Fibroblast of upper back skin (primary cell): ENCODE data around the gene PTCHD1.

Source experiments
- DNase-seq: peaks from one replicate; pipeline ENCODE4 v3.0.0-alpha.2; 2013

The PTCHD1 gene

DNA sequence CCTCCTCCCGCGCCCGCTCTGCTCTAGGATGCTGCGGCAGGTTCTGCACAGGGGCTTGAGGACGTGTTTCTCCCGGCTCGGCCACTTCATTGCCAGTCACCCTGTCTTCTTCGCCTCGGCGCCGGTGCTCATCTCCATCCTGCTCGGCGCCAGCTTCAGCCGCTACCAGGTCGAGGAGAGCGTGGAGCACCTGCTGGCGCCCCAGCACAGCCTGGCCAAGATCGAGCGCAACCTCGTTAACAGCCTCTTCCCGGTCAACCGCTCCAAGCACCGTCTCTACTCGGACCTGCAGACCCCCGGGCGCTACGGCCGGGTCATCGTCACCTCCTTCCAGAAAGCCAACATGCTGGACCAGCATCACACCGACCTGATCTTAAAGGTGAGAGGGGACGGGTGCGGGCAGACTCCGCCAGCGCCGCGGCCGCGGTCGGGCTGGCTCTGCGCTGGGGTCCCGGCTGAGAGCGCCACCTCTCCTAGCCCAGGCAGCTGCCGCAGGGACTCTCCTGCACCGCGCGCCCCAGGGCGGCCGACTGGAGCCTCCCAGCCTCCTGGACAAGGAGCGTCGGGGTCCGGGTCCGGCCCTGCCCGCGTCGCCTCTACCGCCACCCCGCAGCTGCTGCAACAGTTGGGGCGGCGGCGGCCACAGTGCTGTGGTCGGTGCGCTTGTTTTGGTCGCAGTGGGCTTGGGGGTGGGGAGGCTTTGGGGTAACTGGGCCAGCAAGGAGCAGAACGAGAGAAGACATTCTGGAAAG lies at the start of gene PTCHD1:
Gene PTCHD1, plus strand, starts transcription at position 2 of the 752 bp plus-strand sequence. Its CDS starts 27 bp downstream, at position 29.
- no peak for DNase-seq

DNA sequence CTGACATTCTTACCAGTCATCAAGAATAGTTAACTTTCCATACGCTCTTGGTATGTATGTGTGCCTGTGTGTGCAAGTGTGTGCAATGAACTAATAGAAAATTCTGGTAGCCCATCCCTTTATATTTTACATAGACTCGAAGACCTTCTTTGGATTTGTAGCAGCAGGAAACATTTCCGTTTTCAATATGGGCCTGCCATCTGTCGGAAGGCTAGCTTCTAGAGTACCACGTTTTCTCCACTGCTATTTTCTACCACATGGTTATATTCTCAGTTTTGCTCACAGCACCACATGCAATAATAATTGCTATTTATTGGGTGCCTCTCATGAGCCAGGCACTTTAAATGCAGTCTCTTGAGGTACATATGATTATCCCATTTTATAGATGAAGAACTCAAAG lies 47.9 kb upstream of the PTCHD1 start:
- DNase-seq = no peak

DNA sequence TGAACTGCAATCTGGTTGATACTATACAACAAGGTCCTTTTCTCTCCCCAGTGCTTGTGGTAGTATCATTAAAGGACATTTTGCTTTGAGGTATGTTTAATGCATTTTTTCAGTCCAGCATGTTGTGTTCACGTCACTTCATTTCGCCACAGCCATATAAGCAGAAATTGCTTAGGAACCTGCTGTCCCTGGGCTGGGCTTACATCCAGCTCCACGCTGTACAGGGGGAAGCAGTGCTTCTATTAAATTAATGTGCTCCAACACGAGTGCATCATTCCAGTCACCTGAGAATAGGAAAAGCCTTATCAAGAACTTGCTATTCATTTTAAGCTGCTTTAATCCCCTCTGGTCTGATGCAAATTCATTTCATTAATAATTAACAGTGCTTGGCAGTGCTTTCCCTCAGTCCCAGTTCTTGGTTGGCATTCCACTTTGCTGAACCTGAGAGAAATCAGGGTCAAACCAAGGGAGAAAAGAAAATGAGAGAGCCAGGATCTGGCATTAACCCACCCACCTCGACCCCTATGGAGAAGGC lies 47.4 kb upstream of the PTCHD1 start:
- DNase-seq = no peak

DNA sequence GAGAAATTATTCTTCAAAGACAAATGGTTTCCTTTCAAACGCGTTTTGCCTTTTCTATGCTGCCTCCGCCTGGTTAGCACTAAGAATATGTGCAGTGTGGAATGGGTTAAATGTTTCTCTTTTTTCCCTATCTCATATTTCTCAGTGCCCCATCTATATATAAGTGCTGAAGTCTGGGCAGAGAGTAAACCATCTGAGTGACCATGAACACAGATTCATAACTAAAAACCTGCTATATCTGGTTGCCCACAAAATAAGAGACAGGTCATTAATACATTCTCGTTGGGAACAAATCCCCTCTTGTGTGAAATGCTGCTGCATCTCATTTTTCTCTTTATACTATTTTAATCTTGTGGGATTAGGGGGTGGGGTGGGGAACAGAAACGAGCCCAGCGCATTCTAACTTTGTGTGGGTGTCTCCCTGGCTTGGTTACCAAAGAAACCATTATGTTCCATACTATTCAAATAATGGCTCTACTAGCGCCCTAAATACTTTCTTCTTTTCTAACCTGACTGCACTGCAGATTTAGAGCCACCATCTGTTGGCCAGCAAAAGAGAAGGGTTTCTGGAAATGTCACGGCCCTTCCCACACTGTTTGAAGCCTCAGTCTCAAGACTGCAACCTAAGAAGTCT lies 42.2 kb upstream of the PTCHD1 start:
- DNase-seq = no peak

DNA sequence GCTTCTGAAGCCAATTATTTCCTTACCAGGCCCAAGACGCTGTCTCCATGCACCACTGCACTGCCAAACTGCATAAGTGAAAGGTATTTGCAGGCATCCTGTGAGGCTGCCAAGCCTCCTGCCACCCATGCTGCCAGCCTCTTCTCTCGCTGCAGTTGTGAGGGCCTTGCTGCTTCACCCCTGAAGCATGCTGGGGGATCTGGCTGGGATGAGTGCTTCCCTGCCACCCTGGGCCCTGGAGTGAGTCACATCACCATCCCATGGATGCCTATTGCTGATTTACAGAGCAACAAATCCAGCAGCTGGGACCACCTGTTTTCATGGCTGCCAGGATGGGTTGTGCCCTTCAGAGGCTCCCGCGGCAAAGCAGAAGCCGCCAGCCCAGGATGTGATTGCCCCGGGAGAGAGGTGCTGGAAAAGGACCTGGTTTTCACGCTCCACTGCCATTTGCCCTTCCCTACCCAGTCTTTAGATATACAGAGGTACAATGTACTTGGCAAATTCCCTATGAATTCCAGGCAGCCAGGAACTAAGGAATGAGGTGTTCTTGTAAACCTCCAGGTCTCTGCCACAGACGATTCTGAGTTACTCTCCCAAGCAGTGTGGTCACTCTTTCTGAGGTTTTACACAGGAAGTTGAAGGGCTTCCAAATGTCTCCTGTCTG lies 41.5 kb upstream of the PTCHD1 start:
- no peak for DNase-seq

DNA sequence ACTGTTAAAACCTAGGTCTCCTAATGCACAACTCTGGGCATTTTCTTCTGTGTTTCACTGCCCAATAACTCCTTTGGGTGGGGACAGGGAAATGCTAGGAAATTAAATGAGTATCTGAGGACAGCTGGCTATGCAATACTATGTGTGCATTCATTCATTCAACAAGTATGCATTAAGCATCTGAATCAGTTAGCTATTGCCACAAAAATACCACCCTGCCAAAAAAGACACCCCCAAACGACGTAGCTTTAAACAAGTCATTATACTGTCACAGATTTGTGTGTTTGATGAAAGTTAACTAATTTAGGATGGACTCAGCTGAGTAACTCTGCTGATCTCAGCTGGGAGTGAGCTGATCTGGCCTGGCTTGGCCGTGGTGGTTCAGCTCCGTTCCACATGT lies 29.8 kb upstream of the PTCHD1 start:
- DNase-seq = no peak

DNA sequence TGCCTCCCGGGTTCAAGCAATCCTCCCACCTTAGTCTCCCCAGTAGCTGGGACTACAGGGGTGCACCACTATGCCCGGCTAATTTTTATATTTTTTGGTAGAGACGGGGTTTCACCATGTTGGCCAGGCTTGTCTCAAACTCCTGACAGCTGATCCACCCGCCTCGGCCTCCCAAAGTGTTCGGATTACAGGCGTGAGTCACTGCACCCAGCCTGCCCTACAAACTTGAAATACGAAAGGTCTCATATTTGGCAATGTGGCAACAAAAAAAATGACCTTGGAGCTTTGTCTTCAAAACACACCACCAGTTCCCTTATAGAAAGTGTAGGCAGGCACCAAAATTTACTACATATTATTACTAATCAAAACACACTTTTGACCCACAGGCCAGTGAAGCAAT lies 22.9 kb upstream of the PTCHD1 start:
- DNase-seq = no peak

DNA sequence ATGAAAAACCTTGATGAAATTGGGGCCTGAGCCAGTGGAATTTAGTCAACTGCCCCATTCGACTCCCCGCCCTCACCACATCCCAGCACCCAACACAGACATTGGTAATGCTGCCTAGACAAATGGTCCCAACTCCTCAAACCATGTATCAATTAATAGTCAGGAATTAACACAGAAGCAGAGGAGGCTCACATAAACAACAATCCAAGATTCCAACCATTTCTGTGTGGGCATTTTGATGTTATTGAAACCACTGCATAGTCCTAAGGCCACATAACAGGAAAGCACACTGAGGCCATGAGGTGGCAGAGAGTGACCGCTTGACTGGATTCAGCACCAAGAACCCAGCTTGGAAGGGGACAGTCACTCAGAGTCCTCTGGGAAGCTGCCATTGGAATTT lies 22.5 kb upstream of the PTCHD1 start:
- DNase-seq = no peak

DNA sequence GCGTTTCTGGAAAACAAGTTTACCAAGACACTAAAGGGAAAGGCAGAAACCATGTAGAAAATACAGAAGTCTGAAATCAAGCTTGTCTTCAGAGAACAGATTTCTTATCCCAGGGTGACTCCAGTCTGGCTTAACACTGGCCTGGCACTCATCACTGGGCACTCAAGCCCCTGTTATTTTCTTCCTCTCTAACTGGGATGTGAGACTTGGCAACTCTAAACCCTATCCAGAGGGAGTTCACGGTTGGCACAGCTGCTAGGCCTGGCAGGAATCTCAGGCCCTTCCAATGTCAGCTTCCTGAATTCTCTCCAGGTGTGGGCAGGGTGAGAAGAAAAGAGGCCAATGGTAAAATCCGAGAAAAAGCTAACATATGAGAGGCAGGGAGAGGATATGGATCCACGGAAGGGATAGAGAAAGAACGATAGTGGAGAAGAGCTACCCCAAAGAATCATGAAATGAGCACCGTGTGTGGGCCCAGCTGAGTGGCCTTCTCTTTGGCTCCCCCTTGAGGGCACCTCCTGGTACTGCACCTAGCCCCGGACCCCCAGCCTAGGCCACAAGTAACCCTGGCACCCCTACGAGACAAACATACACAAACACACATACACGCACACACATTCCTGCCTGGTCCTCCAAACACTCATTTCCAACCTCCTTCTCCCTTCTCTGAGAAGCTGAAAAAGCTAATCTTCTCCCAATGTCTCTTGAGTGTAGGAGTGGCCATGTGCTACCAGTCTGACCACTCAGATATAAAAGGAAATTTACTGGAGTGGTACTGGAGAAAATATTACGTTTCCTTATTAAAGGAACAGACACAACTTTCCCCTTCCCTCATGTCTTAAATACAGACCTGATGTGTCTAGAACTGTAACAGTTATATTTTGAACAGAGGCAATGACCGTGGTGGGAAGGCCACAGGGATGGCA lies 16.6 kb upstream of the PTCHD1 start:
- DNase-seq = no peak

DNA sequence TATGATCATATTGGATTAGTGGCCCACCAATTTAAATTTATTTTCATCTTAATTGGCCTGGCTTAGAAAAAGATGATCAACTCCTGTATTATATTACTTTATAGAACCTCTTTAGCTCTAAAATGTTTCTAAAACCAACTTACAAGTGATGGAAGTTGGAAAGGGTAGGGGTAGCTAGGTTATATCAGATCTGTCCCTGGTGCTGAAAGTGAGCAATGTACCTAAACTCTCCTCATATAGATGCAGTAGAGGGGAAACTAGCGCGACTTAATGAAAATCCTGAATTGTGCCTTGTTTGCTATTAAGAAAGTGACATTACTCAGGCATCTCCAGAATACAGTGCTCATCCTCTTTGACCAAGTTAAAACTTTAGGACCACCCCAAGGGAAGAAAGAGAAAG lies 7.5 kb upstream of the PTCHD1 start:
- DNase-seq = no peak

DNA sequence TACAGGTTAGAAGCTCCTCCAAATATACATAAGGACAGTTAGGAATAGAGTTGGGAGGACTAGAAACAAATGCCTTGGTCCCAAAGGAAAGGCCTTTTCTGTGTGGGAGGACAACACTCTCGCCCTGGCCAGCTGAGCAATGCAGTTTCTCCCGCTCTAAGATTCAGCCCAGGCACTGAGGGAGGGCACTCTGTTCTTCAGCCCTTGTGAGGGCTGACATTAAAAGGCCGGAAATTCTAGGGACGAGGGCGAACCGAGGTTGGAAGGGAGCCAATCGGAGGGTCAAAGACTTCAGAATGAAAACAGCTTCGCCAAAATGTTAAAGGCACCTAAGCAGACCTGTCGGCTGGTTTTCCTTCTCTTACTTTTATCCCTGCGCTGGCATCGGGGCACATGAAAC lies 2.9 kb upstream of the PTCHD1 start:
- no peak for DNase-seq

DNA sequence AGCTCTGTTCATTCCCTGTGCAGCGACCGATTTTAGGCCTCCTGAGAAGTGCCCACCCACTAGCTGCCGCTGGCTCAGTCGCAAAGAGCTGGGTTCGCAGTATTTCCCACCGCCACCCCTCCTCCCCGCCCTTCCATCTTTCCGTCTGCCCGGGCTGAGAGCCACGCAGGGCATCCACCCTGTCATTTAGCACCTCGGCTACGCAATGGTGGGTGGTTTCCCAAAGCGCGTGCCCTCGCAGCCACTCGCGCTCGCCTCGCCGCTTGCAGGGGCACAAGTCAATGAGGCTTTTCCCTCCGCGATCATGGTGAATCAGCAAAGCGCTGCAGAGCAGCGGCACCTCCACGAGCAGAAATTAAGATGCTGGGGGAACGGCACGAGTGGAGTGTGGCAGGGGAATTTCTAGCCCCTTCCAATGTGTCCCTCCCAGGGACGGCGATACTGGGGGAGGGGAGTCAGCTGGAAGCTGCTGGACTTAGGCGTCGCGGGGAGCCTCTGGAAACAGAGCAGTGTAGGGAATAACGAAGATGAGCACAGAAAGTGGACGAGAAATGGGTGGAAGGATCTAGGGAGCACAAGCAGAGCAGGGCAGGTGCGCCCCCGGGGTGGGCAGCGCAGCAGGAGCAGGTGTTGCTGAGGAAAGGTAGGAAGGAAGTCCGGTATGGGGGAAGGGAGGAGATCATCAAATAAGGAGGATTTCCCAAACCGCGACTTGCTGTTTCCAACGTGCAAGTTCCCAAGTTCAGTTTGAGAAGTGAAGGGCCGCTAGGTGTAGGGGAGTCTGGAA lies 2.4 kb upstream of the PTCHD1 start:
- DNase-seq = no peak

DNA sequence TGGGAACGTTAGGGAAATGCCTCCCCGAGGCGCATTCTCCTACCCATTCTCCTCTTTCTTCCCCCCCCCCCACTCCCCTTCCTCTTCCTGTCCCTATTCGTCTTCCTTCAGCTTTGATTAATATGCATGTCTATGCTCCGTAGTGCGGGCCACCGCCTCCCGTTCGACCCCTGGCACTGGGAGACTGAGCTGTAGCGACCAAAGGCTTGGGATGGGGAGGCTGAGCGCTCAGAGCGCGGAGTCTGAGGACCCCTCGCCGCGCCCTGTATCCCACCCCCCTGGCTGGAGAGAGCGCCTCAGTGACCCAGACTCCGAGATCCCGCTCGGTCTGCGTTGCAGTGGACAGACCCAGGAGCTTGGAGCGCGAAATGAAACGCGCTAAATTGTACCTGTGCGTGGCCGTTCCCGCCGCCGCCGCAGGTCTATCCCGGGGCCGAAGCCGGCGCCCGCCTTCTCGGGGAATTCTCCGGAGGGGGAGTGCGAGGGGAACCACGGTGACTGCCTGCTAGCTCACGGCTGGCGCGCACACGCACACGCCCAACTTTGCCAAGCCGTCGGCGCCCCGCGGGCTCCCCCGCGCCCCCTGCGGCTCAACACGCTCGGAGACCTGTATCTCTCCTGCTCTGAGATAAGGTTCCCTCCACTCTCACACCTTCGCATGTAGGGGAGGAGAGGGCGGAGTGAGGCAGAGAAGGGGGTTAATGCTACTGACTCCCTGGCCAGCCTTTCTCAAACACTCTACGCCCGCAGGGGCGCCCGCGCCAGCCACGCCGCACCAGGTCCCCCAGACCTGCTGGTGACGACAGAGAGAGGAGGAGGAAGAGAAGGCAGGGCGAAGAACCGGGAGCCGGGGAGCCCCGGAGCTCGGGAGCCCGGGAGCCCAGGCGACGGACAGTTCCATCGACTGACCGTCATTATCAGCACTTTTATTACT lies 1.5 kb upstream of the PTCHD1 start:
- DNase-seq = no peak

DNA sequence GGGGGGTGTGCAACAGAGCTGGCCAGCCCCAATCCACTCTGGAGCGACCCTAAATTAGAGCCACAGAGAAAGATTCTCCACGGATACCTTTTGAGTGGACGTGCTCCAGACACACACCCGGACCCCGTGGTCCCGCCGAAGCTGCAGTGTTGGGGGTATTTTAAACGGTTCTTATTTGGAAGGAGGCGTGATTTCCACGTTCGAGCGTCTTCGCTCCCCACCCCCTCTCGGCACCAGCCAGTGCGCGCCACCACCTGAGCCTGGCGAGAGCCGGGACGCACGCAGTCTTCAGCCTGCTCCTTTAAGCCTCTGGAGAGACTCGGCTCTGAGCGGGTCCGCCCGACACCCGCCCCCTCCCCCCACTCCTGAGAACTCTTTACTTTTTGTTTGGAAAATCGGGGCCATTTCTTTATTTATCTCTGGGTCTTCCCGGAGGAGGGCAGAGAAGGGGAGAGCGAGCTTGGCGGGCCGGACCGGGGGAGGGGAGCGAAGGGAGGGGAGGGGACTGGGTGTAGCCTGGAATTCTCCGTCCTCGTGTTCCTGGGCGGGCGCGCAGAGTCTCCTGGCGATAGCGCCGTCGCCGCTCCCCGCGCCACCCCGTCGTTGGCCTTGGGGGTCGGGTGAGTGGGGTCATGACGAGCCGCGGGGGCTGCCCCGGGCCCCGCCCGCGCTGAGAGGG lies 668 bp upstream of the PTCHD1 start:
- DNase-seq = no peak

DNA sequence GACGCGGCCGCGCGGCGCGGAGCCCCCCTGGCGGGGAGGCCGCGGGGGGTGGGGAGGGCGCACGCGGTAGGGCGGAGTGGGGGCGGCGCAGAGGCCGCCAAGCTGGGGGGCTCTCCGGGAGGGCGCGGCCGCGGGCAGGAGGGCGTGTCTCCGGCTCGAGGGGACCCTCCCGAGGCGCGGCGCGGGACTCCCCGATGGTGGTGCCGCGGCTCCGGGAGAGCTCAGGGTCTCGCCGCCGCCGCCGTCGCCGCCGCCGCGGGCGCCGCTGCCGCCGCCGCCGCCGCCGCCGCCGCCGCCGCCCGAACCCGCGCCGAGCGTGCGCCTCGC lies 165 bp upstream of the PTCHD1 start:
- no peak for DNase-seq

DNA sequence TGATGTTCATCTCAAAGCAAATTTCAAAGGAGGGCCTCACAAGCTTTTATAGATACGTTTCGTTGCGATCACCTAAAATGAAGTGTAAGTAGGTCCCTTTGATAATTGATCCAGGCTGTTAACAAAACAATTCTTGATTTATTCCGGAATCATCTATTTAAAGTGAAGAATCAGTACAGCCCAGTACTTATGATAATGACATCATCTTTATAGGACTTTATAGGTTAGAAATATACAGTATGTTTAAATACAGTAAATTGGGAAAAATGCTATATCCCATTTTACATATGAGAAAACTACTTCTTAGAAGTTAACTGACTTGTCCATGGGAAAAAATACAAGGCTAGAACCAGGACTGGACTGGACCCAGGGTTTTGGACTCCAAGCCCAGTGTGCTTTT lies 3.7 kb downstream of the PTCHD1 start:
- DNase-seq = no peak

DNA sequence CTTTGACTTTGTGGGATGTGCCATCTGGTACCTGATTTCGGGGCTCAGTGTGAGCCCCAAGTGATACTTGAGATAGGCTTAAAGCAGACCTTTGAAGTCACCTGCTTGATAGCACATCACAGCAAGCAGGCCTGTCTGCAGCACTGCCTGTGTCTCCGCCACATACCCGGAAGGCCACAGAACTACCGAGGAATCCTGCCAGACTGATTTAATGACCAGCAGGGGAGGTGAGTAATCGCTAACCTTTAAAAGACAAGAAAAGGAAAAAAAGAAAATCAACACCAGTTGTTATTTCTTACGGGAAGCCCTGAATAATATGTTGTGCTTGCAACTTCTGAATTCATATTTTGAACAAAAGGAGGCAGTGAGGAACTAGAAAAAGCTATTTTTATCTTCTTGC lies 6.8 kb downstream of the PTCHD1 start:
- DNase-seq = peak; percentile 27

DNA sequence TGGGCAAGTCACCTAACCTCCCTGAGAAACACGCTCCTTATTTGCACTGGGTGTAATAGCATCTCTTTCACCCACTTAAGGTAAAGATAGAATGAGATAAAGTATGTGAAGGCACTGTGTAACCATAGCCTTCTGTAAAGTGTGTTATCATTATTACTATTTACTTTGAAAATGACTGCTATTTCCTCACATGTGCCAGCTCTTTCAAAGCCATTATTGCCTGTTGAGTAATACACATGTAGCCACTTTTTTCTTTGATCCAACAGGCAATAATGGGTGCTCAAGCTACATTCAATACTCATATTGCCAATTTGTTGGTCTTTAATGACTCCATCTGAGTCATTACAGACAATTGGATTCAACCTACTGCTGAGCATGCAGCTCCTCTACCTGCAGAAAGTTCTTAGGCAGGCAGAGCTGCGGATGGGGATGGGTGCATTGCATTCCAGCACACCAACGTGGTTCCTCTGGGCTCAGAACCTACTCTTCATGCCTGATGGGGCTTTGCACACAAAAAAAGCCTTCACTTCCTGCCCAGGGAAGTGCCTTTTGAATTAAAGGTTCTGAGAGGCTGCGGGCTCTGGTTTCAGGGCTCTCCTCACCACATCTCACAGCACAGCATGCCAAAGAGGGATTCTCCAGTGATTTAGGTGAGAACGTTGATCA lies 9.7 kb downstream of the PTCHD1 start:
- no peak for DNase-seq

DNA sequence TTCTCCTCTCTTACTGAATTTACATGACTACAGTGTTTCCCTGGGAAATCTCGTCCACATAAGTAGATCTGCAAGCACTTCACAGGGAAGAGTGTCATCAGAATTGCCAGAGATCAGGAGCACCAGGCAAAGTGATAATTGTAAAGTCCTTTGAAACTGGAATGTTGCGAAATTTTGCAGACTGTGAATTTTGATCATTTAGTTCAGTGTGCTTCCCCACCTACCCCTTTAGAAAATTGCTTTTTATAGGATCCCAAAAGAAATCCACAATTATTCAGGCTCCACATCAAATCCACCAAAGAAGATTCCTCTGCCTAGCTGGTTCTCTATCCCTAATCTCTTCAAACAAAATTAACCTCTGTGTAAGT lies 10.2 kb downstream of the PTCHD1 start:
- DNase-seq = no peak

DNA sequence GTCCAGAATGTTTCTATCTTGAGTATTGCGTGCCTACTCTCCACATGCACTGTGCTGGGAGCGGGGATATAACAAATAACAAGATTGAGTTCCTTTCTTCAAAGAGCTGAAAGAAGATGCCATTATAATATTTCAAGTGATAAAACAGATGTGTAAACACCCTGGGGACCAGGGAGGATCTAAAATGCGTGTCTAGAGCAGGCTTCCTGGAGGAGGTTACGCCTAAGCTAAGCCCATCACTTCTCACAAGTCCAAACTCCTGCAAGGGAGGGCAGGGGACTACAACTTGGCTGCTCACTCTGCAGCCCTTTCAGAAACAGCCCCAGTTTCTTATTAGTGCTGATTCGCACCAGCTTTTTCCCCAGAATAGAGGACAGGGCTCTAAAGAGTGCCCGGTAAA lies 21.5 kb downstream of the PTCHD1 start:
- no peak for DNase-seq
